Measurements from ENCODE around the gene SCYGR1.
"Not testable (repeated sequence)": the region's sequence is repeated elsewhere in the genome, so short reads cannot be mapped to it uniquely, and the experiment has no call there.

Gene SCYGR1

GRCh38 chr2:227406177-227407031 lies 18.7 kb upstream of the SCYGR1 start:
- DNase-seq = peak; percentile 44
- in situ Hi-C loops (cut with MboI; ENCODE audit: low pct_unique_long_range_greater_than_20kb, low sequenced_read_pairs) = loop anchor here (25.0 kb wide), 1 partner anchor 269 kb away; no protein-coding TSS in a partner anchor

- no peak for DNase-seq
- in situ Hi-C loops (cut with MboI; ENCODE audit: low pct_unique_long_range_greater_than_20kb, low sequenced_read_pairs) = loop anchor here (25.0 kb wide), 1 partner anchor 267 kb away; no protein-coding TSS in a partner anchor
Measured at GRCh38 chr2:227404585-227405271, 17.0 kb upstream of the SCYGR1 start.

- in situ Hi-C loops (cut with MboI; ENCODE audit: low pct_unique_long_range_greater_than_20kb, low sequenced_read_pairs) = loop anchor here (25.0 kb wide), 1 partner anchor 266 kb away; no protein-coding TSS in a partner anchor
Measured at GRCh38 chr2:227402959-227403358, 15.2 kb upstream of the SCYGR1 start.

GRCh38 chr2:227402321-227402720 lies 14.6 kb upstream of the SCYGR1 start:
- in situ Hi-C loops (cut with MboI; ENCODE audit: low pct_unique_long_range_greater_than_20kb, low sequenced_read_pairs) = loop anchor here (25.0 kb wide), 1 partner anchor 265 kb away; no protein-coding TSS in a partner anchor
- DNase-seq = no peak

More at GRCh38 chr2:227402959-227403358, 15.2 kb upstream of the SCYGR1 start:
- DNase-seq = no peak

GRCh38 chr2:227401550-227401949 lies 13.8 kb upstream of the SCYGR1 start:
- no peak for DNase-seq
- in situ Hi-C loops (cut with MboI; ENCODE audit: low pct_unique_long_range_greater_than_20kb, low sequenced_read_pairs) = loop anchor here (25.0 kb wide), 1 partner anchor 264 kb away; no protein-coding TSS in a partner anchor

DNA sequence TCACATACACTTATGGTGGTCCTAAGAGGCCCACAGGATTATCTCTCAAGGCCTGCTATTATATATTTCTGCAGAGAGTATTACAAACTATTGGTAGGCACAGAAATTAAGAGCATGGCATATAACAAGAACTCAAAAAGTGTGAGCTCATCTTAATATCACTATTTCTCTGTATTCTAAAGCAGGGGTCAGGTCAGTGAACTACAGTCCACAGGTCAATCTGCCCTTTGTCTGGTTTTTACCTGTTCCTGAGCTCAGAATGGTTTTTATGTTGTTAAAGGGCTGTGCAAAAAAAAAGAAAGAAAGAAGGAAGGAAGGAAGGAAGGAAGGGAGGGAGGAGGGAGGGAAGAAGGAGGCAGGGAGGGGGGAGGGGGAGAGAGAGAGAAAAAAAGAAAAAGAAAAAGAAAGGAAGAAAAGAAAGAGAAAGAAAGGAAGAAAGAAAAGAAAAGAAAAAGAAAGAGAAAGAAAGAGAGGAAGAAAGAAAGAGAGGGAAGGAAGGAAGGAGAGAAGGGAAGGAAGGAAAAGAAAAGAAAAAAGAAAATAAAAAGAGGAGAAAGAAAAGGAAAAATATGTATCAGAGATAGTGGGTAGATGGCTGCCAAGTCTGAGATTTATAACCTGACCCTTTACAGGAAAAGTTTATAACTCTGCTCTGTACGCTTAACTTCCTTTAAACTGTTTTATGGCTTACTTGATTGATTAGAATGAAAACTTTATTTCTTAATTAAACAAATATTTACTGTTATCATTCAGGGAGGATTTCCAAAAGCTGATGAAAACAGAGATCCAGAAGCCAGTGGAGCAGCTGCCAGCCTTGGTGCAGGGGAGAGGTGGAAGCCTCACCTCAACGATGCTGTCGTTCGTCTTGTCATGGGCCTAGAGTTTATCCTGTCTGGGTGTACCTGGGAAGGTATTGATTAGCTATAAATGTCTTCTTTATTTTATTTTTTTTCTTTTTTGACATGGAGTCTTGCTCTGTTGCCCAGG lies 11.2 kb upstream of the SCYGR1 start:
- in situ Hi-C loops (cut with MboI; ENCODE audit: low pct_unique_long_range_greater_than_20kb, low sequenced_read_pairs) = no loop called here
- DNase-seq = no peak

DNA sequence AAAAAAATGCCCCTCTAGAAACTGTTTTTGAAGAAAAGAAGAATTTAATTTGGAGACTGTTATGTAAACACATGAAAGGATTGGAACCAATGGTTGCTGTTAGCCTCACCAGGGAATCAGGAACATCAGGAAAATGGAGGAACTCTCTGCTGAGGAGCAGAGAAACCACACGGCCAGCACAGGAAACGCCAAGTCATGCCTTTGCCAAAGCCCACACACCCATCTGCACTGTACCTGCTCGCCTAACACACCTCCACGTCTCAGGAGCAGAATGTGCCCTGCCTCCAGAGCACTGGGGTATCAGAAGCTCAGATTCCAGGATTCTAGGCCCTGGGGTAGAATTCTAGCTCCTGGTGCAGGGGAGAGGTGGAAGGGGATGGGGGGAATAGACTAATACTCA lies 9.8 kb upstream of the SCYGR1 start:
- DNase-seq = no peak
- in situ Hi-C loops (cut with MboI; ENCODE audit: low pct_unique_long_range_greater_than_20kb, low sequenced_read_pairs) = no loop called here

DNA sequence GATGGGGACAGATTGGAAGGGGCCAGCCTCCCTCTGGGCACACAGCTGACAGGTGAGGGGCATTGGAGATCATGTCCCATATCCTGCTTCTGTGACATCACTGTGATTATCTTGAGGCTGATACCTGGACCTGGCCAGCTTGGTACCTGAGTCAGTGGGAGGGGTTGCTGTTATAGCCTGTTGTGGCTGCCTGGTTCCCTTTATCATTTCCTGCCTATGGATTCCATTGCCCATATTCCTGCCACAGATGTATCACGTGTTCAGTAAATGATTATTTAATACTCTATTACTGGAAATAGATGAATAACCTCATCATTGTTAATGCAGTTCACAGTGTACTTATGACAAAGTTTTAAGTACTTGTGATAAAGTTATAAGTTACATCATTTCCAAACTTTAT lies 7.8 kb upstream of the SCYGR1 start:
- in situ Hi-C loops (cut with MboI; ENCODE audit: low pct_unique_long_range_greater_than_20kb, low sequenced_read_pairs) = no loop called here
- no peak for DNase-seq

DNA sequence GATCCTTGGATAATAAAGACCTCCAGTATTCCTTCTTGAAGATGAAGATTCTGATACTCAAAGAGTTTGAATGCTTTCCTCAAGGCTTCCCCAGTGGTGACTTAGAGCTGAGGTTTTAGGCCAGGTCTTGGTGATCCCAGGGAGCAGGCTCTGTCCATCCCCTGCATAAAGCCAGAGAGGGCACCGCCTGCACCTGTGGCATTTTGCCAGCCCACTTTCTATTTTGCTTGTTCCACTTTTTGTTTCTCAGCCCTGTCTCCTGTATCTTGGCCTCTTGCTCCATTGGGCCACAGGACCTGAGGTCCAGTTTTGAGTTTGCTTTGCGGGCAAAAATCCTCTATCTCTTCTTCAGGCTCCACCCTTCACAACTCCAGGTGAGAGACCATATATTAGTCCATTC lies 6.7 kb upstream of the SCYGR1 start:
- no peak for DNase-seq
- in situ Hi-C loops (cut with MboI; ENCODE audit: low pct_unique_long_range_greater_than_20kb, low sequenced_read_pairs) = no loop called here

DNA sequence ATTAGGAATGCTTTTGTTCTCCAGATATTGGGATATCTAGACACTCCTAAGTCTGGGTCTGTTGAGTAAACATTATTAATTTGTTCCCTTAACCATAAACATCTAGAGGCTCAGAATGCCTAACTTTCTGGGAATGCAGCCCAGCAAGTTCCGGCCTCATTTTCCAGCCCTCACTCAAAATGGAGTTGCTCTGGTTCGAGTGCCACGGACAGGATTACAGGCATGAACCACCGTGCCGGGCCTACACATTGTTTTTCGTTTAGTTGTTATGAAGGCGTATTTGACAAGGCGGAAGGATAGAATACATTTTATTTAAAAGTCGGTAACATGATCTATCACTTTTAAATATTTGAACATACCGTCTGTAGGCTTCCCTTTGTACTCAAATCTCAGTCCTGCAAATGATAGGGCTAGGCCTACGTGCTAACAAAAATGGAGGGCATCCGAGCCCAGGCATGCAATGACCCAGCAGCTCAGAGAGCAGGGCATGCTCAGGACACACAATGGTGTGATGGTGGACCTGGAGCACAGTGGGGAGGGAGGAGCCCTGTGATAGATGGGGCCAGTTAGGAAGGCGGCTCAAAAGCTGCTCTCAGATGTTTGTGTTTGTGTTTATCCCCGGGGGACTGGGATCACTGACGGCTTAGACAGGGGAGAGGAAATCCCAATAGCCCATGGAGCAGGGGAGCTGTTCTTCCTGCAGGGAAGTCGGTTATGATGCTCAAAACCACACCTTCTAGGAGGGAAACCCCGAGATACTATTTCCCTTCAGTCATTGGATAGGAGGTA lies 2.9 kb upstream of the SCYGR1 start:
- in situ Hi-C loops (cut with MboI; ENCODE audit: low pct_unique_long_range_greater_than_20kb, low sequenced_read_pairs) = no loop called here
- DNase-seq = no peak

GRCh38 chr2:227389661-227390060 lies 1.9 kb upstream of the SCYGR1 start:
- no peak for DNase-seq
- in situ Hi-C loops (cut with MboI; ENCODE audit: low pct_unique_long_range_greater_than_20kb, low sequenced_read_pairs) = no loop called here

DNA sequence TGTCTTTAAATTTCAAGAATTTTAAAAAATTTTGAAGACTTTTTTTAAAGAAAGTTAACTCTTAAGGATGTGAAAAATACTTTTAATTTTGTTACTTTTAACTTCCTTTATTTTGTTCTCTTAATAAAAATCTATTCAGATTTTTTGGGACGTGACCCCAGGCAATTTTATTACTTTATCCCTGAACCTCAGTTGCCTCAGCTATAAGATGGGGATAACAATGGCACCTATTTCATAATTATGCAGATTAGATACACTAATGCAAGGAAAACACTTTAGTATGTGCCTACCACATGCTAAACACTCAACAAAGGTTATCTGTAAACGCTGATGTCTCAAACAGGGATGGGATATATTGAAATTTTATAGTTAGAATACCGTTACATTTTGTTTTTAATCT lies 1.5 kb upstream of the SCYGR1 start:
- in situ Hi-C loops (cut with MboI; ENCODE audit: low pct_unique_long_range_greater_than_20kb, low sequenced_read_pairs) = no loop called here
- DNase-seq = no peak

DNA sequence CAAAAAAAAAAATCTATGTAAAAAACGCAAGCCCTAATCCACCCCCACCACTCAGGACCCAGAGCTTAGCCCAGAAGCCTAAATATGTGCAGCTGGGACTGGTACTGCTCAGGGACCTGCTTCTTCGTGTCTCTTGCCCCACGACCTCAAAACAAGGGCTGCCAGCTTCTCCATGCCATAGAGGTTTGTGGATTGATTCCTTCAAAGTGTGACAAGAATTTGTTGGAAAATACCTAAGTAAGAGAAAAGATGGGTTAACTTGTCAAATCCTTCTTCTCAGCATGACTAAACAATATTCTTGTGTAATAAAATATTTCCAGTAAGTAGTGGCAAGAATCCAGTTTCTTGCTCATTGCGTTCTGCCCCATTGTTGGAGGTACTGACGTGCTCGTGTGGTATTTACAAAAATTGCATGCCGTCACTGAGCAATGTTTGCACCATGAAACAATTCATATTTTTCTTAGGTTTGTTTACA lies 825 bp upstream of the SCYGR1 start:
- DNase-seq = no peak
- in situ Hi-C loops (cut with MboI; ENCODE audit: low pct_unique_long_range_greater_than_20kb, low sequenced_read_pairs) = no loop called here

DNA sequence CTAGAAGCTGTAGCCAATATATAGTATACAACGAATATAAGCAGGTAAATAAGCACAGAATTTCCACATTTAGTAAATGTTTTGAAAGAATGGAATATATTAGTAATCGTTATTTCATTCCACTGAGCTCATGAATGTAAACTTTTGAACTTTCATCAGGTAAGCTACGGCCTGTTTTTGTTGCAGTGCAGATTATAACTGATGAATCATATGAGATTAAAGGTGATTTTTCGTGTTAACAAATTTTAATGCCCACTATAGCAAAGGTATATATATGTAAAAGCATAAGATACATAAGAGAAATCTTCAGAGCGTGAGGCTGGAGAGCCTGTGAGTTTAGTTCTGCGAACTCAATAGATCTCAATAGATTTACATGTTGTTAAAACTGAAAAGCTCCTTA lies 1.1 kb downstream of the SCYGR1 start:
- in situ Hi-C loops (cut with MboI; ENCODE audit: low pct_unique_long_range_greater_than_20kb, low sequenced_read_pairs) = no loop called here
- DNase-seq = no peak

DNA sequence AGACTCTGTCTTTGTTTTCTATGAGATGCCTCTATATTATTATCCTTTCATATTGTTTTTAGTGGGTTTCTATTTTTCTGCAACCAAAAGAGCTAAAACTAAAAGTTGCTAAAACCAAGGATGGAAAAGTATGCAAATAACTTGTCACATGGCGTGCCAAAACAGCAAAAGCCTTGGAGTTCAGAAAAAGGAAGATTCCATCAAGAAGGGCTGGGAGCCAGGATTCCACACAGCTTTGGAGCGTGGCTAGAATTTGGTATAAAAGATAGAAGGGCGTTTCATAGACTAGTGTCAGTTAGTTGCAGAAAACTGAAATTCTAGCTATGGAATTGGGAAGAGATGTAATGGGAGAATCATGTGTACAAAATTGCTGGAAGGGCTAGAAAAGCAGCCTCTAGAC lies 4.1 kb downstream of the SCYGR1 start:
- in situ Hi-C loops (cut with MboI; ENCODE audit: low pct_unique_long_range_greater_than_20kb, low sequenced_read_pairs) = no loop called here

GRCh38 chr2:227382241-227382835 lies 5.4 kb downstream of the SCYGR1 start:
- DNase-seq; in situ Hi-C loops (cut with MboI; ENCODE audit: low pct_unique_long_range_greater_than_20kb, low sequenced_read_pairs): not testable (repeated sequence)

More for the DNA sequence above, 4.1 kb downstream of the SCYGR1 start:
- DNase-seq = no peak

GRCh38 chr2:227379095-227379494 lies 8.7 kb downstream of the SCYGR1 start, which contains the start of gene TM4SF20:
TM4SF20 (minus strand) TSS chr2:227379306; CDS start chr2:227379268, 38 bp downstream.
- in situ Hi-C loops (cut with MboI; ENCODE audit: low pct_unique_long_range_greater_than_20kb, low sequenced_read_pairs) = no loop called here
- DNase-seq = no peak

GRCh38 chr2:227378371-227378782 lies 9.4 kb downstream of the SCYGR1 start:
- in situ Hi-C loops (cut with MboI; ENCODE audit: low pct_unique_long_range_greater_than_20kb, low sequenced_read_pairs) = no loop called here
- no peak for DNase-seq

Measured in KBM-7 (cell line).